ENCODE data around the gene KREMEN2. TPM values are rescaled to one million over a fixed set of nuclear protein-coding genes. Genes with fewer than 3 reads are reported as not detected.

The KREMEN2 gene
- total and polyA plus RNA-seq, 4 donors = not detected

DNA sequence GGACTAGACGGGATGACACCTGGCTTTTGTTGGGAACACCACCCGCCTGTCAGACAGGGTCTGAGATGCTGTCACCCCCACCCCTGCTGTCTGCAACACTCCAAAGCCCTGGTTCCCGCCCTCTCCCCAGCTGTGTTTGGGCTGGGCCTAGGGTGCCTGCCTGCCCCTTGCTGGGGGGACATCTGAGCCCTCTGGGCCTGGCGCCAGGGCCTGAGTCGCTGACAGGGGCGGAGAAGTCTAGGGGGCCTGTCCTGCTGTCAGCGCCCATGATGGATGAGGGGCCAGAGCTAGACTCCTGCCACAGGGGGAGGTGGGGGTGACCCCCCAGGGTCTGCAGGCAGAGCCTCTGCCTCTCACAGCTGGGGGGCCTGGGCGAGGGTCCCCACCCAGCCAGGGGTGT lies 23.8 kb downstream of the KREMEN2 start:
- TF ChIP-seq RAD21 (IDR thresholded peaks at IDR 0.05) (no peak), SP1 (IDR thresholded peaks at IDR 0.05) (no peak), HNF4G (IDR thresholded peaks at IDR 0.05) (no peak), JUND (IDR thresholded peaks at IDR 0.05) (no peak), NR2F2 (IDR thresholded peaks at IDR 0.05) (no peak), YY1 (IDR thresholded peaks at IDR 0.05) (no peak), GABPA (IDR thresholded peaks at IDR 0.05 in 1 of 2, conservative IDR thresholded peaks at IDR 0.05 in 1 of 2) (no peak), HNF4A (conservative IDR thresholded peaks at IDR 0.05) (no peak), FOXA2 (IDR thresholded peaks at IDR 0.05) (no peak)
- TF ChIP-seq, protein P1, sequence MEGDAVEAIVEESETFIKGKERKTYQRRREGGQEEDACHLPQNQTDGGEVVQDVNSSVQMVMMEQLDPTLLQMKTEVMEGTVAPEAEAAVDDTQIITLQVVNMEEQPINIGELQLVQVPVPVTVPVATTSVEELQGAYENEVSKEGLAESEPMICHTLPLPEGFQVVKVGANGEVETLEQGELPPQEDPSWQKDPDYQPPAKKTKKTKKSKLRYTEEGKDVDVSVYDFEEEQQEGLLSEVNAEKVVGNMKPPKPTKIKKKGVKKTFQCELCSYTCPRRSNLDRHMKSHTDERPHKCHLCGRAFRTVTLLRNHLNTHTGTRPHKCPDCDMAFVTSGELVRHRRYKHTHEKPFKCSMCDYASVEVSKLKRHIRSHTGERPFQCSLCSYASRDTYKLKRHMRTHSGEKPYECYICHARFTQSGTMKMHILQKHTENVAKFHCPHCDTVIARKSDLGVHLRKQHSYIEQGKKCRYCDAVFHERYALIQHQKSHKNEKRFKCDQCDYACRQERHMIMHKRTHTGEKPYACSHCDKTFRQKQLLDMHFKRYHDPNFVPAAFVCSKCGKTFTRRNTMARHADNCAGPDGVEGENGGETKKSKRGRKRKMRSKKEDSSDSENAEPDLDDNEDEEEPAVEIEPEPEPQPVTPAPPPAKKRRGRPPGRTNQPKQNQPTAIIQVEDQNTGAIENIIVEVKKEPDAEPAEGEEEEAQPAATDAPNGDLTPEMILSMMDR (IDR thresholded peaks at IDR 0.05; ENCODE audit: low read depth, low read length, missing input control) = no peak
- TF ChIP-seq, protein P2, sequence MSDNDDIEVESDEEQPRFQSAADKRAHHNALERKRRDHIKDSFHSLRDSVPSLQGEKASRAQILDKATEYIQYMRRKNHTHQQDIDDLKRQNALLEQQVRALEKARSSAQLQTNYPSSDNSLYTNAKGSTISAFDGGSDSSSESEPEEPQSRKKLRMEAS (IDR thresholded peaks at IDR 0.05) = no peak
- TF ChIP-seq, protein P3, sequence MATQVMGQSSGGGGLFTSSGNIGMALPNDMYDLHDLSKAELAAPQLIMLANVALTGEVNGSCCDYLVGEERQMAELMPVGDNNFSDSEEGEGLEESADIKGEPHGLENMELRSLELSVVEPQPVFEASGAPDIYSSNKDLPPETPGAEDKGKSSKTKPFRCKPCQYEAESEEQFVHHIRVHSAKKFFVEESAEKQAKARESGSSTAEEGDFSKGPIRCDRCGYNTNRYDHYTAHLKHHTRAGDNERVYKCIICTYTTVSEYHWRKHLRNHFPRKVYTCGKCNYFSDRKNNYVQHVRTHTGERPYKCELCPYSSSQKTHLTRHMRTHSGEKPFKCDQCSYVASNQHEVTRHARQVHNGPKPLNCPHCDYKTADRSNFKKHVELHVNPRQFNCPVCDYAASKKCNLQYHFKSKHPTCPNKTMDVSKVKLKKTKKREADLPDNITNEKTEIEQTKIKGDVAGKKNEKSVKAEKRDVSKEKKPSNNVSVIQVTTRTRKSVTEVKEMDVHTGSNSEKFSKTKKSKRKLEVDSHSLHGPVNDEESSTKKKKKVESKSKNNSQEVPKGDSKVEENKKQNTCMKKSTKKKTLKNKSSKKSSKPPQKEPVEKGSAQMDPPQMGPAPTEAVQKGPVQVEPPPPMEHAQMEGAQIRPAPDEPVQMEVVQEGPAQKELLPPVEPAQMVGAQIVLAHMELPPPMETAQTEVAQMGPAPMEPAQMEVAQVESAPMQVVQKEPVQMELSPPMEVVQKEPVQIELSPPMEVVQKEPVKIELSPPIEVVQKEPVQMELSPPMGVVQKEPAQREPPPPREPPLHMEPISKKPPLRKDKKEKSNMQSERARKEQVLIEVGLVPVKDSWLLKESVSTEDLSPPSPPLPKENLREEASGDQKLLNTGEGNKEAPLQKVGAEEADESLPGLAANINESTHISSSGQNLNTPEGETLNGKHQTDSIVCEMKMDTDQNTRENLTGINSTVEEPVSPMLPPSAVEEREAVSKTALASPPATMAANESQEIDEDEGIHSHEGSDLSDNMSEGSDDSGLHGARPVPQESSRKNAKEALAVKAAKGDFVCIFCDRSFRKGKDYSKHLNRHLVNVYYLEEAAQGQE (IDR thresholded peaks at IDR 0.05) = no peak
- Histone ChIP-seq H3K4me1 (ENCODE audit: control insufficient read depth in 4 of 4, insufficient read depth in 4 of 4, low read length in 3 of 4) (peaks cover 0 to 17% (median 9%) of the 10 kb centered on the region in 4 donors), H3K27me3 (ENCODE audit: control insufficient read depth in 4 of 4, insufficient read depth in 4 of 4, low read length in 3 of 4) (no peaks in the 10 kb centered on the region), H3K9ac (ENCODE audit: low read depth in 1 of 2, low read length in 2 of 2) (no peak overlapping the region), H3K36me3 (ENCODE audit: control insufficient read depth in 4 of 4, insufficient read depth in 3 of 4, low read depth in 1 of 4, low read length in 3 of 4) (no peaks in the 10 kb centered on the region), H3K27ac (ENCODE audit: low read depth in 1 of 2, low read length in 2 of 2) (no peak overlapping the region), H3K9me3 (ENCODE audit: control insufficient read depth in 4 of 4, low read length in 3 of 4) (no peaks in the 10 kb centered on the region), H3K4me3 (ENCODE audit: low read depth in 1 of 3, low read length in 3 of 3) (no peak overlapping the region)
- WGBS = 84% methylated on average over 8 of the region's 8 CpGs
- DNase-seq (ENCODE audit: low spot score) = no peak

DNA sequence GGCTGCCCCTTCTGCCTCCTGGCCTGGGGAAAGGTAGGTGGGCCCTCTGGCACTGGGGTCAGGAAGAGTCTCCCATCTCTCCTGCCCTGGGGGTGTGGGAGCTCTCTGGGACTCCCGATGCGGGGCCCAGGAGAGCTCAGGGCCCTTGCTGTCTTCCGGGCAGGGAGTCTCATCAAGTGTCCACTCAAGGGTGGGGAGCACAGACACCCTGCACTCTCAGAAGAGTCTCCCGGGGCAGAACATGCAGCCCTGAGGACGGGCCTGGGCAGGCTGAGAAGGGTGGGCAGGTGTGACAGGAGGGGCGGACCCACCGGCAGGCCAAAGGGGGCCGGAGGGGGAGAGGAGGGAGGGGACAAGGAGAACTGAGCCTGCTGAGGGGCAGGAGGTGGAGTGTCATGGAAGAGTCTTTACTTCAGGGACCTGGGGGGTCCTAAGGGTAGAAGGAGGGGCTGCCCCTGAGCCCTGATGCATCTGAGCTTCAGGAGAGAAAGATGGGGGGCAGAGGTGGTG lies 24.6 kb downstream of the KREMEN2 start:
- H3K9ac ChIP-seq (ENCODE audit: low read depth in 1 of 2, low read length in 2 of 2) = no peak overlapping the region
- no peaks in the 10 kb centered on the region for H3K36me3 ChIP-seq (ENCODE audit: control insufficient read depth in 4 of 4, insufficient read depth in 3 of 4, low read depth in 1 of 4, low read length in 3 of 4)
- H3K4me1 ChIP-seq (ENCODE audit: control insufficient read depth in 4 of 4, insufficient read depth in 4 of 4, low read length in 3 of 4) = peaks cover 0 to 17% (median 9%) of the 10 kb centered on the region in 4 donors
- 84% methylated on average over 8 of the region's 8 CpGs for WGBS
- H3K4me3 ChIP-seq (ENCODE audit: low read depth in 1 of 3, low read length in 3 of 3) = no peak overlapping the region
- no peaks in the 10 kb centered on the region for H3K9me3 ChIP-seq (ENCODE audit: control insufficient read depth in 4 of 4, low read length in 3 of 4)
- H3K27me3 ChIP-seq (ENCODE audit: control insufficient read depth in 4 of 4, insufficient read depth in 4 of 4, low read length in 3 of 4) = no peaks in the 10 kb centered on the region
- TF ChIP-seq RAD21 (IDR thresholded peaks at IDR 0.05) (no peak), HNF4A (conservative IDR thresholded peaks at IDR 0.05) (no peak), TAF1 (conservative IDR thresholded peaks at IDR 0.05) (no peak)
- TF ChIP-seq, protein P3 (IDR thresholded peaks at IDR 0.05) = no peak
- no peak for DNase-seq (ENCODE audit: low spot score)
- no peak overlapping the region for H3K27ac ChIP-seq (ENCODE audit: low read depth in 1 of 2, low read length in 2 of 2)
